K562 (cell line): ENCODE measurements around the gene CNIH4. TPM values are rescaled to one million over a fixed set of nuclear protein-coding genes. Genes with fewer than 3 reads are reported as not detected.

Experiments used
- BRD4 ChIP-seq: fragments of 200-600 bp; sonication (generic); IDR thresholded peaks from 2 replicates; pipeline ENCODE4 v1.6.1; 2017; ENCODE audit warnings: inconsistent platforms
- CCAR2 ChIP-seq: fragments of 200-400 bp; formaldehyde crosslinking; IDR thresholded peaks from 2 replicates; pipeline ENCODE4 v1.6.1; 2017; ENCODE audit warnings: mild to moderate bottlenecking, low read depth, low read length
- DEAF1 ChIP-seq: fragments of 450-650 bp; formaldehyde crosslinking; IDR thresholded peaks from 2 replicates; pipeline ENCODE4 v1.4.0; 2020; ENCODE audit warnings: mild to moderate bottlenecking, moderate library complexity
- DIDO1 ChIP-seq: fragments of 450-650 bp; IDR thresholded peaks from 2 replicates; pipeline ENCODE4 v1.6.1; 2016; ENCODE audit warnings: low read depth, missing biosample characterization, missing genetic modification characterization
- EP400 ChIP-seq: fragments of 450-650 bp; IDR thresholded peaks from 2 replicates; pipeline ENCODE4 v1.6.1; 2017; ENCODE audit warnings: antibody characterized with exemption, mild to moderate bottlenecking, moderate library complexity
- ERF ChIP-seq: fragments of 450-650 bp; formaldehyde crosslinking; IDR thresholded peaks from 2 replicates; pipeline ENCODE4 v1.4.0; 2020; ENCODE audit warnings: mild to moderate bottlenecking, mixed read lengths
- HBP1 ChIP-seq: fragments of 450-650 bp; formaldehyde crosslinking; IDR thresholded peaks from 2 replicates; pipeline ENCODE4 v1.4.0; 2022; ENCODE audit warnings: missing genetic modification characterization
- IRF9 ChIP-seq: fragments of 450-650 bp; IDR thresholded peaks from 2 replicates; pipeline ENCODE4 v1.6.1; 2016; ENCODE audit warnings: missing biosample characterization, missing genetic modification characterization
- JUNB ChIP-seq: fragments of 450-650 bp; formaldehyde crosslinking; conservative IDR thresholded peaks from 2 replicates; pipeline ENCODE4 v1.4.0; 2020; ENCODE audit warnings: mild to moderate bottlenecking
- POLR2AphosphoS2 ChIP-seq: IDR thresholded peaks from 2 replicates; pipeline ENCODE4 v1.6.1; 2012; ENCODE audit warnings: low read length, improper control_type of control experiment
- POLR2B ChIP-seq: fragments of 450-650 bp; IDR thresholded peaks from 2 replicates; pipeline ENCODE4 v1.6.1; 2018; ENCODE audit warnings: low read depth; ENCODE audit not compliant: partially characterized antibody
- RBM22 ChIP-seq: fragments of 200-400 bp; formaldehyde crosslinking; IDR thresholded peaks from 2 replicates; pipeline ENCODE4 v1.6.1; 2018; ENCODE audit warnings: low read length, low read depth; ENCODE audit not compliant: poor library complexity, severe bottlenecking
- SIN3A ChIP-seq, 2 experiments: fragments of 150-350 bp in 1 of 2; IDR thresholded peaks; 2 replicates each; pipeline ENCODE4 v1.6.1; 2011 to 2016; ENCODE audit warnings: borderline replicate concordance in 2 of 2, low read depth in 2 of 2, low read length in 2 of 2, mild to moderate bottlenecking in 2 of 2, moderate library complexity in 2 of 2; ENCODE audit not compliant: control insufficient read depth in 1 of 2
- SPI1 ChIP-seq: IDR thresholded peaks from 2 replicates; pipeline ENCODE4 v1.6.1; 2011; ENCODE audit warnings: low read depth, low read length, control low read depth, borderline replicate concordance
- TCF7 ChIP-seq: sonication (generic); IDR thresholded peaks from 2 replicates; pipeline ENCODE4 v1.6.1; 2016; ENCODE audit warnings: antibody characterized with exemption, borderline replicate concordance
- ZBED1 ChIP-seq: IDR thresholded peaks from 2 replicates; pipeline ENCODE4 v1.6.1; 2014
- ZEB2 ChIP-seq: fragments of 450-650 bp; IDR thresholded peaks from 2 replicates; pipeline ENCODE4 v1.6.1; 2016
- ZKSCAN3 ChIP-seq: fragments of 250-450 bp; sonication (Bioruptor Pico); IDR thresholded peaks from 2 replicates; pipeline ENCODE4 v1.4.0; 2020
- ZNF57 ChIP-seq: fragments of 450-650 bp; formaldehyde crosslinking; IDR thresholded peaks from 2 replicates; pipeline ENCODE4 v1.4.0; 2020; ENCODE audit warnings: mild to moderate bottlenecking, moderate library complexity
- ZZZ3 ChIP-seq: fragments of 450-650 bp; IDR thresholded peaks from 2 replicates; pipeline ENCODE4 v1.6.1; 2016; ENCODE audit warnings: antibody characterized with exemption, mild to moderate bottlenecking, moderate library complexity
- polyA plus RNA-seq, 8 experiments: library from polyadenylated mRNA; depleted of rRNA in 4 of 8; stranded (reverse) in 5 of 8; unstranded in 3 of 8; fragments of >200 nt; fragmentation: Nextera tagmentation in 2 of 8; fragmentation: Illumina TruSeq in 1 of 8; extraction: Ambion mirVana in 2 of 8; extraction: Trizol in 1 of 8; gene quantifications; 2 replicates each; pipeline versions ENCODE4 v1.2.1 to v1.2.3, GENCODE V29; 2011 to 2014; ENCODE audit warnings: inconsistent platforms in 1 of 8, missing spikeins in 1 of 8
- total RNA-seq, 7 experiments: library from RNA; depleted of rRNA in 6 of 7; stranded (reverse); fragments of >200 nt in 6 of 7; fragmentation: Illumina TruSeq in 2 of 7; extraction: Trizol in 2 of 7; gene quantifications; 2 replicates each; pipeline versions ENCODE4 v1.2.1 to v1.2.3, GENCODE V29; 2011 to 2021; ENCODE audit warnings: low replicate concordance in 1 of 7
- TF ChIP-seq, protein P1 (sequence below): fragments of 200-800 bp; sonication (Bioruptor generic); IDR thresholded peaks from 2 replicates; pipeline ENCODE4 v1.6.1; 2017; ENCODE audit warnings: missing genetic modification characterization, missing compliant biosample characterization
- TF ChIP-seq, protein P2 (sequence below): sonication (generic); IDR thresholded peaks from 2 replicates; pipeline ENCODE4 v1.6.1; 2016

Gene CNIH4
- total and polyA plus RNA-seq, 9 of the 15 experiments (the other 6 are each of a cell fraction or from before 2014, with no cell fraction given): 41.3 to 266 (median 61.1) TPM

DNA sequence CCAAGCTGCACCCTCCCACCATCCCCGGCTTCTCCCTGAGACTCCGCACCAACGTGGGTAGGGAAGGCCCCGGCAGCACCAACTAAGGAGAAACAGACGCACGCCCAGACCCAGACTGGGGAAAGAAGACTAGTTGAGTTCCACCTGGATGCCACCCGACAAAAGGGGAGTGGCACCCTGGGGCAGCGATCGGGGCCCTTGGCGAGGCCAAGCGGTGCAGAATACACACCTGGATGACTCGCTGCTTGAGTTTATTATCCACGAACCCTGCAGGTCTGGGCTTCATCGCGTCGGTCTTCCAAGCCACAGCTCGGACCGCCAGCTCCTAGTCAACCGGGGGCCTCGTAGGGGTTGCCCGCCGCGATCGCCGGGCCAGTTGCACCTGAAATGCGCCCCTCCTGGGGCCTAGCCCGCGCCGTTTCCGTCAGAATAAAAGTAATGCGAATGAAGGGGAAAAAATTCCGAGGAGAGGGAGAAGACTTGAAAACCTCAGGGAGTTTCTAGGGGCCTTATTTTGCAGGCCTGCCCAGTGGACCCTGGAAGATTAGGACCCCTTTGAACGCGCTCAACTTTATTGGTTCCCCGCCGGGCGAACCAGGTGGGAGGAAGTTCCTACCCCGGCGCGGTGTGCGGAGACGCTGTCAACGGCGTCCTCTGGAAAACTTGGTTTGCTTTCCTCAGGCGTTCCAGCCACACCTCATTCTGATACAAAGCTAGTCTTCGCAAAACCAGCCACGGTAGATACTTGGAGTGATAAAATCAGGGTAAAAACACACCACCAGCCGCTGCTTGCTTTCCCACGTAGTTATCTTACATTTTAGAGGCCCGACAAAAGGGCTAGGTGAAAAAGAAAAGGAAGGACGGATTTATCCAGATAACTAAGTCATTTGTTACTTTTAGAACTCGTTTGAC, 26.6 kb upstream of the CNIH4 start, which contains the start of gene NVL (continued):
- peak; percentile 47; the same call in 1 of the 2 replicates for TF ChIP-seq BRD4
- TF ChIP-seq ZBED1: no peak
- 0 out of 2 replicates have a peak, but pooled peaks have one; percentile 43 for TF ChIP-seq DEAF1 (CRISPR knock-in tag)
- no peak for TF ChIP-seq ZKSCAN3 (CRISPR knock-in tag)
- no peak for TF ChIP-seq CCAR2
- TF ChIP-seq EP400: peak; percentile 96
- TF ChIP-seq ZNF57 (CRISPR knock-in tag): no peak
- peak; percentile 55 for TF ChIP-seq POLR2B
- peak; percentile 91 for TF ChIP-seq ZEB2
- peak; percentile 58; the same call in 1 of the 2 replicates for TF ChIP-seq HBP1 (CRISPR knock-in tag)
- no peak for TF ChIP-seq POLR2AphosphoS2
- peak; percentile 91 for TF ChIP-seq ZZZ3
- no peak for TF ChIP-seq JUNB (CRISPR knock-in tag)
- no peak for TF ChIP-seq RBM22
- TF ChIP-seq, protein P1, sequence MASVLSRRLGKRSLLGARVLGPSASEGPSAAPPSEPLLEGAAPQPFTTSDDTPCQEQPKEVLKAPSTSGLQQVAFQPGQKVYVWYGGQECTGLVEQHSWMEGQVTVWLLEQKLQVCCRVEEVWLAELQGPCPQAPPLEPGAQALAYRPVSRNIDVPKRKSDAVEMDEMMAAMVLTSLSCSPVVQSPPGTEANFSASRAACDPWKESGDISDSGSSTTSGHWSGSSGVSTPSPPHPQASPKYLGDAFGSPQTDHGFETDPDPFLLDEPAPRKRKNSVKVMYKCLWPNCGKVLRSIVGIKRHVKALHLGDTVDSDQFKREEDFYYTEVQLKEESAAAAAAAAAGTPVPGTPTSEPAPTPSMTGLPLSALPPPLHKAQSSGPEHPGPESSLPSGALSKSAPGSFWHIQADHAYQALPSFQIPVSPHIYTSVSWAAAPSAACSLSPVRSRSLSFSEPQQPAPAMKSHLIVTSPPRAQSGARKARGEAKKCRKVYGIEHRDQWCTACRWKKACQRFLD (CRISPR knock-in tag): peak; percentile 93
- TF ChIP-seq, protein P2, sequence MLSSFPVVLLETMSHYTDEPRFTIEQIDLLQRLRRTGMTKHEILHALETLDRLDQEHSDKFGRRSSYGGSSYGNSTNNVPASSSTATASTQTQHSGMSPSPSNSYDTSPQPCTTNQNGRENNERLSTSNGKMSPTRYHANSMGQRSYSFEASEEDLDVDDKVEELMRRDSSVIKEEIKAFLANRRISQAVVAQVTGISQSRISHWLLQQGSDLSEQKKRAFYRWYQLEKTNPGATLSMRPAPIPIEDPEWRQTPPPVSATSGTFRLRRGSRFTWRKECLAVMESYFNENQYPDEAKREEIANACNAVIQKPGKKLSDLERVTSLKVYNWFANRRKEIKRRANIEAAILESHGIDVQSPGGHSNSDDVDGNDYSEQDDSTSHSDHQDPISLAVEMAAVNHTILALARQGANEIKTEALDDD: peak; percentile 83
- no peak for TF ChIP-seq ERF (CRISPR knock-in tag)
- TF ChIP-seq DIDO1 (tag): peak; percentile 97
- TF ChIP-seq SPI1: peak; percentile 92
- 0 out of 2 replicates have a peak, but pooled peaks have one; percentile 85 for TF ChIP-seq TCF7
- peak; percentile 61 to 90 for TF ChIP-seq SIN3A (IDR thresholded peaks at IDR 0.05; ENCODE audit: borderline replicate concordance in 2 of 2, control insufficient read depth in 1 of 2, low read depth in 2 of 2, low read length in 2 of 2)
- no peak for TF ChIP-seq IRF9 (tag)
